Rectal smooth muscle tissue (tissue), 1 donor: ENCODE measurements around the gene TMEM221.
A peak's percentile ranks its signal among the peaks of the same experiment; 100 is the strongest.

Experiments used
- H3K27ac ChIP-seq: one replicate; pipeline ENCODE4 v1.7.0; 2013; ENCODE audit warnings: low read depth, low read length, inconsistent platforms
- H3K27me3 ChIP-seq: one replicate; pipeline ENCODE4 v1.7.0; 2013; ENCODE audit warnings: low read length; ENCODE audit not compliant: control insufficient read depth, insufficient read depth
- H3K36me3 ChIP-seq: one replicate; pipeline ENCODE4 v1.7.0; 2013; ENCODE audit warnings: low read length; ENCODE audit not compliant: control insufficient read depth, insufficient read depth
- H3K4me1 ChIP-seq: one replicate; pipeline ENCODE4 v1.7.0; 2013; ENCODE audit warnings: low read length; ENCODE audit not compliant: control insufficient read depth, insufficient read depth
- H3K4me3 ChIP-seq: one replicate; pipeline ENCODE4 v1.7.0; 2013; ENCODE audit warnings: low read length
- H3K9ac ChIP-seq: one replicate; pipeline ENCODE4 v1.7.0; 2013; ENCODE audit warnings: low read length

TMEM221 gene

GRCh38 chr19:17469092-17469480, 20.6 kb upstream of the TMEM221 start:
- Histone ChIP-seq H3K9ac (peak overlapping the region; percentile 32), H3K36me3 (no peaks in the 10 kb centered on the region), H3K27me3 (no peaks in the 10 kb centered on the region), H3K4me1 (peaks cover 13% of the 10 kb centered on the region), H3K27ac (peak overlapping the region; percentile 85), H3K4me3 (peak overlapping the region; percentile 68)

GRCh38 chr19:17468302-17469091, 20.0 kb upstream of the TMEM221 start:
- Histone ChIP-seq H3K9ac (peak overlapping the region; percentile 32), H3K36me3 (no peaks in the 10 kb centered on the region), H3K27ac (peak overlapping the region; percentile 85), H3K4me3 (peak overlapping the region; percentile 68), H3K27me3 (no peaks in the 10 kb centered on the region), H3K4me1 (peaks cover 13% of the 10 kb centered on the region)

- Histone ChIP-seq H3K27me3 (no peaks in the 10 kb centered on the region), H3K36me3 (no peaks in the 10 kb centered on the region), H3K9ac (no peak overlapping the region), H3K4me1 (peaks cover 13% of the 10 kb centered on the region), H3K27ac (peak overlapping the region; percentile 85), H3K4me3 (no peak overlapping the region)
Measured at GRCh38 chr19:17467471-17468301, 19.2 kb upstream of the TMEM221 start.

- no peak overlapping the region for H3K9ac ChIP-seq
- H3K4me1 ChIP-seq, result peaks cover 13% of the 10 kb centered on the region
- no peaks in the 10 kb centered on the region for H3K27me3 ChIP-seq
- no peak overlapping the region for H3K27ac ChIP-seq
- no peak overlapping the region for H3K4me3 ChIP-seq
- H3K36me3 ChIP-seq, result no peaks in the 10 kb centered on the region
Measured at GRCh38 chr19:17466487-17466850, 18.0 kb upstream of the TMEM221 start.

GRCh38 chr19:17460372-17461230, 12.1 kb upstream of the TMEM221 start, which contains the start of gene NXNL1:
Gene NXNL1 (minus strand): TSS chr19:17460926. CDS start chr19:17460869, 57 bp downstream.
- Histone ChIP-seq H3K27ac (no peak within 1 kb of the TSS), H3K27me3 (peaks cover 5% of the 10 kb centered on the region), H3K4me3 (no peak within 1 kb of the TSS), H3K4me1 (no peaks in the 10 kb centered on the region), H3K9ac (no peak within 1 kb of the TSS), H3K36me3 (no peaks in the 10 kb centered on the region)

- Histone ChIP-seq H3K4me1 (no peaks in the 10 kb centered on the region), H3K9ac (no peak overlapping the region), H3K4me3 (no peak overlapping the region), H3K27me3 (peaks cover 11% of the 10 kb centered on the region), H3K27ac (no peak overlapping the region), H3K36me3 (no peaks in the 10 kb centered on the region)
Measured at GRCh38 chr19:17458970-17459369, 10.5 kb upstream of the TMEM221 start.

GRCh38 chr19:17457616-17458015, 9.1 kb upstream of the TMEM221 start:
- Histone ChIP-seq H3K4me3 (no peak overlapping the region), H3K27ac (no peak overlapping the region), H3K9ac (no peak overlapping the region), H3K36me3 (no peaks in the 10 kb centered on the region), H3K4me1 (no peaks in the 10 kb centered on the region), H3K27me3 (peaks cover 11% of the 10 kb centered on the region)

GRCh38 chr19:17456127-17456526, 7.7 kb upstream of the TMEM221 start:
- no peak overlapping the region for H3K27ac ChIP-seq
- no peaks in the 10 kb centered on the region for H3K36me3 ChIP-seq
- H3K4me1 ChIP-seq, result no peaks in the 10 kb centered on the region
- H3K9ac ChIP-seq, result no peak overlapping the region
- H3K27me3 ChIP-seq, result peaks cover 11% of the 10 kb centered on the region
- H3K4me3 ChIP-seq, result no peak overlapping the region

GRCh38 chr19:17455308-17456123, 7.0 kb upstream of the TMEM221 start:
- Histone ChIP-seq H3K4me3 (no peak overlapping the region), H3K36me3 (no peaks in the 10 kb centered on the region), H3K4me1 (no peaks in the 10 kb centered on the region), H3K27ac (no peak overlapping the region), H3K27me3 (peaks cover 11% of the 10 kb centered on the region), H3K9ac (no peak overlapping the region)

GRCh38 chr19:17454576-17455071, 6.2 kb upstream of the TMEM221 start:
- H3K27ac ChIP-seq, result no peak overlapping the region
- H3K36me3 ChIP-seq, result no peaks in the 10 kb centered on the region
- H3K4me3 ChIP-seq, result no peak overlapping the region
- no peak overlapping the region for H3K9ac ChIP-seq
- no peaks in the 10 kb centered on the region for H3K4me1 ChIP-seq
- peaks cover 11% of the 10 kb centered on the region for H3K27me3 ChIP-seq

- Histone ChIP-seq H3K9ac (no peak overlapping the region), H3K4me3 (no peak overlapping the region), H3K36me3 (no peaks in the 10 kb centered on the region), H3K27me3 (peaks cover 8% of the 10 kb centered on the region), H3K4me1 (no peaks in the 10 kb centered on the region), H3K27ac (no peak overlapping the region)
Measured at GRCh38 chr19:17451820-17452219, 3.4 kb upstream of the TMEM221 start.
